UCSD-AML1 (cell line): ENCODE measurements around the gene CENPB.
"Not testable (repeated sequence)": the region's sequence is repeated elsewhere in the genome, so short reads cannot be mapped to it uniquely, and the experiment has no call there.

Experiments used
- DNase-seq: peaks from one replicate; lab custom pipeline; 2025; ENCODE audit not compliant: unreplicated experiment; lab: John Stamatoyannopoulos, UW

CENPB gene, protein sequence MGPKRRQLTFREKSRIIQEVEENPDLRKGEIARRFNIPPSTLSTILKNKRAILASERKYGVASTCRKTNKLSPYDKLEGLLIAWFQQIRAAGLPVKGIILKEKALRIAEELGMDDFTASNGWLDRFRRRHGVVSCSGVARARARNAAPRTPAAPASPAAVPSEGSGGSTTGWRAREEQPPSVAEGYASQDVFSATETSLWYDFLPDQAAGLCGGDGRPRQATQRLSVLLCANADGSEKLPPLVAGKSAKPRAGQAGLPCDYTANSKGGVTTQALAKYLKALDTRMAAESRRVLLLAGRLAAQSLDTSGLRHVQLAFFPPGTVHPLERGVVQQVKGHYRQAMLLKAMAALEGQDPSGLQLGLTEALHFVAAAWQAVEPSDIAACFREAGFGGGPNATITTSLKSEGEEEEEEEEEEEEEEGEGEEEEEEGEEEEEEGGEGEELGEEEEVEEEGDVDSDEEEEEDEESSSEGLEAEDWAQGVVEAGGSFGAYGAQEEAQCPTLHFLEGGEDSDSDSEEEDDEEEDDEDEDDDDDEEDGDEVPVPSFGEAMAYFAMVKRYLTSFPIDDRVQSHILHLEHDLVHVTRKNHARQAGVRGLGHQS

GRCh38 chr20:3786665-3787323, at the start of gene CENPB:
Gene CENPB, minus strand, starts transcription at chr20:3786740. Its CDS starts 257 bp downstream, at chr20:3786483.
- peak; percentile 91 for DNase-seq

DNA sequence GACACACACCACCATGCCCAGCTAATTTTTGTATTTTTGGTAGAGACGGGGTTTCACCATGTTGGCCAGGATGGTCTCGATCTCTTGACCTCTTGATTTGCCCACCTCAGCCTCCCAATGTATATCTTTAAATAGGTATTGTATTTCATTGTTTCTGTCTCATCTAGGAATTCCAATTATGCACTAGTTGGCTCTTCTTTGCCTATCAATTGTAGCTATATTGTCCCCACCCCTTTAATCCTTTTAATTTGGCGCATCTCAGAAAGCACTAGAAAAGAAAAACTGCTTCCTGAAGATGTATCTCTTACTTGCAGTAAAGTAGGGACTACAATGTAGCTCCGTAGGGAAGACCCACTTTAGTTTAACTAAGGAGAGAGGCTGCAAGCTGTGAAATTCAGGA, 49.6 kb upstream of the CENPB start:
- DNase-seq = no peak

DNA sequence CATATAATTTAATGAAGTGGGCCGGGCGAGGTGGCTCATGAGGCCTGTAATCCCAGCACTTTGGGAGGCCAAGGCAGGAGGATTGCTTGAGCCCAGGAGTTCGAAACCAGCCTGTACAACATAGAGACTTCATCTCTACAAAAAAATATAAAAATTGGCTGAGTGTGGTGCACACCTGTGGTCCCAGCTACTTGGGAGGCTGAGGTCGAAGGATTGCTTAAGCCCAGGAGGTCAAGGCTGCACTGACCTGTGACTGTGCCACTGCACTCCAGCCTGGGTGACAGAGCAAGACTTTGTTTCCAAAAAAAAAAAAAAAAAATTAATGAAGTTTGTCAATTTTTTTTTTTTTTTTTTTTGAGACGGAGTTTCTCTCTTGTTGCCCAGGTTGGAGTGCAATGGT, 43.4 kb upstream of the CENPB start:
- not testable (repeated sequence) for DNase-seq

DNA sequence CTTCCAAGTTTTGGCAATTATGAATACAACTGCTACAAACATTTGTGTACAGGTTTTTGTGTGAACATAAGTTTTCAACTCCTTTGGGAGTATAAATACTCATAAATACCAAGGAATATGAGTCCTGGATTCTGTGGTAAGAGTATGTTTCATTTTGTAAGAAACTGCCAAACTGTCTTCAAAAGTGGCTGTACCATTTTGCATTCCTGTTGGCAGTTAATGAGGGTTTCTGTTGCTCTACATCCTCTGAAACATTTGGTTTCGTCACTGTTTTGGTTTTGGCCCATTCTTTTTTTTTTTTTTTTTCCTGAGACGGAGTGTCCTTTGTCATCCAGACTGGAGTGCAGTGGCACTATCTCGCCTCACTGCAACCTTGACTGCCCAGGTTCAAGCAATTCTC, 42.3 kb upstream of the CENPB start:
- DNase-seq = no peak

- no peak for DNase-seq
These were observed 39.9 kb upstream of the CENPB start for GRCh38 chr20:3826420-3826819.

DNA sequence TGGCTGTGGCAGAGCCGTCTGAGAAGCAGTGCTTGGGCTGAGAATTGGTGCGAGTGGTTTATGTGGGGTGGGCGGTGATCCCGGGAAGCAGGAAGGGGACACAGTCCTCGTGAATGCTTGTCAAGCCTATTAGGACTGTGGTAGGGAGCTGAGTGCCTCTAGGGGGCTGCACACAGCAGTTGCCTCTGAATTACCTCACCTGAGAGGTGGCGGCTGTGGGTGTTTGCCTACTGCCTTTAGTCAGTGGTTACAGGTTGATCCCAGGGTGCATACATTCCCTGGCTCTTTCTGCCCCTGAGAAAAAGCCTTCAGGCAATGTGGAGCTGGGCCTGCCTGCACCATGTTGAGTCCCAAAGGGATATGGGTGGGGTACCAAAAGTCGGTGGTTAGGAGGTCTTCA, 39.0 kb upstream of the CENPB start:
- no peak for DNase-seq

DNA sequence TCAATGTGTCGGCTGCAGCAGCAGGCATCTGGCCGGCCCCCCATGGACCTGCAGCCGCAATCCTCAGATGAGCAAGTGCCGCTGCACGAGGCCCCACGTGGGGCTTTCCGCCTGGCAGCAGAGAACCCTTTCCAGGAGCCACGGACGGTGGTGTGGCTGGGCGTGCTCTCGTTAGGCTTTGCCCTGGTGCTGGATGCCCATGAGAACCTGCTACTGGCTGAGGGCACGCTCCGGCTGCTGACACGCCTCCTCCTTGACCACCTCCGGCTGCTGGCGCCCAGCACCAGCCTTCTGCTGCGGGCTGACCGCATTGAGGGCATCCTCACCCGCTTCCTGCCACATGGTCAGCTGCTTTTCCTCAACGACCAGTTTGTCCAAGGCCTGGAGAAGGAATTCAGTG, 37.3 kb upstream of the CENPB start:
- no peak for DNase-seq

- no peak for DNase-seq
These were observed 35.5 kb upstream of the CENPB start for GRCh38 chr20:3821996-3822395.

DNA sequence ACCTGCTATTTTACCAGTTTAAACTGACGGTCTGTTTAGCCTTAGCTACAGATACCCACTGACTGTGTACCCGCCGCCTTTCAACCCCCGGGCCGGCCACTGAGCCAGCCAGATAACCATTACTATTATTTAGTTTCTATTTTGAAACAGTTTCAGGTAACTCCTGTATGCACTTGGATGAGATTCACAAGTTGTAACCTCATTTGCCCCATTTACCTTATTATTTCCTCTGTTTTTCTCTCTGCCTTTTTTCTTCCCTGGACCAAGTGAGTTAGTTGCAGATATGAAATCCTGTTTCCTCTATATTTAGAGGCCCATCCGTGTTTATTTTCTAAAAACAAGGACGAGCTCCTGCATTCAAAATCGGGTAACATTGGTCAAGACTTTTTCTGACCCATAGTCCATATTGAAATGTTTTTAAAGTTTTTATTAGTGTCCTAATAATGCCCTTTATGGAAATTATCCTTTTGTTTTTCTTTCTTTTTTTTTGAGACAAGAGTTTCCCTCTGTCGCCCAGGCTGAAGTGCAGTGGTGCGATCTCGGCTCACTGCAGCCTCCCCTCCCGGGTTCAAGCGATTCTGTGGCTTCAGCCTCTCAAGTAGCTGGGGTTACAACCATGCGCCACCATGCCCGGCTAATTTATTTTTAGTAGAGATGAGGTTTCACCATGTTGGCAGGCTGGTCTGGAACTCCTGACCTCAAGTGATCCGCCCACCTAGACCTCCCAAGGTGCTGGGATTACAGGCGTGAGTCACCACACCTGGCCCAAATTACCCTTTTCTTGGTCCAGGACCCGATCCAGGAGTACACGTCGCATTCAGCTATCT, 34.6 kb upstream of the CENPB start:
- no peak for DNase-seq

GRCh38 chr20:3820048-3820900, 33.7 kb upstream of the CENPB start, which contains the start of gene AP5S1:
Gene AP5S1, plus strand, starts transcription at chr20:3820547. Its CDS starts 1,571 bp downstream, at chr20:3822118.
- DNase-seq = peak; percentile 97

DNA sequence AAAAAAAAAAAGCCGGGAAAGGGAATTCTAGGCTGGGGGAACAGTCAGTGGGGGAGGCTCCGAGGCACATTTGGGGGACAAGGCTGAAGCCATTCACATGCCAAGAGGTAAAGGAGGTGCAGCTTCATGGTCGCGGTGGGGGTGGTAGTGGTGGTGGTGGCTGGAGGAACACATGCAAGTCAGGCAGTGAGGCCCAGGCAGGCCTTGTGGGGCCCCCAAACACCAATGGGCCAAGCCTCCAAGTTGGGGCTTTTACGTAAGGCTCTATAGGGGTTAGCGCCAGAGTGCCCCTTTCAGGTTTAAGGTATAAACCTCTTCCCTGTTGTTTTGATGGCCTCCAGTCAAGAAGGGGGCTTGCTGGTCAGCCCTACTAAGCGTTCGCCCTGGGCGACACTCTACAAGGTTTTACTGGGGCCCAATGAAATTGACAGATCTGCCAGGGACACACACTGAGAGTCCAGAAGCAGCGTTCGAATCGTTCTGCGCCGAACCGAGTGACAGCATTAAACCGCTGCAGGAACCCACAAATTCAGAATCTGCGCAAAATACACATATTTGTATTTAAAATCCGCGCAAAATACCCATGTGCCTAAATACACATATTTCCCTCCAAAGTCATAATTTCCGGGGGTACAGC, 33.0 kb upstream of the CENPB start:
- DNase-seq = no peak

- DNase-seq = peak; percentile 56
These were observed 31.9 kb upstream of the CENPB start for GRCh38 chr20:3818155-3819151.

- no peak for DNase-seq
These were observed 29.3 kb upstream of the CENPB start for GRCh38 chr20:3815703-3816315.

- DNase-seq = no peak
These were observed 28.5 kb upstream of the CENPB start for GRCh38 chr20:3814928-3815495.

DNA sequence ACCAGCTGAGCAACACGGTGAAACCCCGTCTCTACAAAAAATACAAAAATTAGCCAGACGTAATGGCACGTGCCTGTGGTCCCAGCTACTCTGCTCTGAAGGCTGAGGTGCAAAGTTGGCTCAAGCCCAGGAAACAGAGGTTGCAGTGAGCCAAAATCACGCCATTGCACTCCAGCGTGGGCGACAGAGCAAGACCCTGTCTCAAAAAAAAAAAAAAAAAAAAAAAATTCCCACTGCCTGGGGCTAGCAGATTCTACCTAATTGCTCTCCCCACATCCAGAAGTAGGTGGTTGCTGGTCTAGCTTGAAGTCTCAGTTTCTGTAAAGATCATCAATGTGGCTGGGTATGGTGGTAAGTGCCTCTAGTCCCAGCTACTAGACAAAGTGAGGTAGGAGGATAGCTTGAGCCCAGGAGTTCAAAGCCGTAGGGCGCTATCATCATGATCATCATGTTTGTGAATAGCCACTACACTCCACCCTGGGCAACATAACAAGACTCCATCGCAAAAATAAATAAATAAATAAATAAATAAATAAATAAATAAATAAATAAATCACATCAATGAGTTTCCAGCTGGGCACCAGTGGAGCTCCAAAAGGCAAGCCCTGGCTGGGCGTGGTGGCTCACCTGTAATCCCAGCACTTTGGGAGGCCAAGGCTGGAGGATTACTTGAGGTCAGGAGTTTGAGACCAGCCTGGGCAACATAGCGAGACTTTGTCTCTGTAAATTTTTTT, 27.5 kb upstream of the CENPB start:
- DNase-seq = no peak

DNA sequence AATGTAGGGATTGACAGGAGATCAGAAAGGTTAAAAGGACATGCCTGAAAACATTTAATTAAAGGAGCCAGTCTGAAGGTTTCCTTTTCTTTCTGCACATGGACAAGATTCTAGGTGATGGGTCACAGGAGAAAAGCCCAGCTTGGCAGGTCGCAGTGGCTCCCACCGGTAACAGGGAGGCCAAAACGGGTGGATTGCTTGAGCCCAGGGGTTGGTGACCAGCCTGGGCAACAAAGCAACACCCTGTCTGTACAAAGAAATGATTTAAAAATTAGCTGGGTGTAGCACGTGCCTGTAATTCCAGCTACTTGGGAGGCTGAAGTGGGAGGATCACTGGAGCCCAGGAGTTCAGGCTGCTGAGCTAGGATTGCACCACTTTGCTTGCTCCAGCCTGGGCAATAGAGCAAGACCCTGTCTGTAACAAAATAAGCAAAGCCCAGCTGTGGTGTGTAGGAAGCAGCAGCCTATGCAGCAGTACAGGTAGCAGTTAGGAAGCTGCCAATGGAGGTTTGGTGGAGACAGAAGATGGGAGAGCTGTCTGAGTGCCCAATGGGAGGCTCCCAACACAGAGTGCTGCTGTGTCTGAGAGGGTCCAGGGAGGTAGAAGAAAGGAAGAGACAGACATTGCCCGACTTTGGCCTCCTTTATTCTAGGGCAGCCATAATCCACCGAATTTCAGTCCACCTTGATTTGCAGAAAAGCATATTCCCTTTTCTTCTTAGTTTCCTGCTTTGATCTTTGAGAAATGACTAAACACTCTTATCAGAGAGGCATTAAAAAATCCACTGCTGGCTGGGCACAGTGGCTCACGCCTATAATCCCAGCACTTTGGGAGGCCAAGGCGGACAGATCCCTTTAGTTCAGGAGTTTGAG, 26.7 kb upstream of the CENPB start:
- DNase-seq = no peak
